Muscle of arm (tissue), 12 donors: ENCODE data around the gene RXRA. TPM values are rescaled to one million over a fixed set of nuclear protein-coding genes. Genes with fewer than 3 reads are reported as not detected.

ENCODE experiments used
- DNase-seq: peaks from one replicate; pipeline ENCODE4 v3.0.0-alpha.2; 2013
- polyA plus RNA-seq, 12 donors: library from polyadenylated mRNA; unstranded; fragments of 120-200 nt; gene quantifications; one replicate each; pipeline ENCODE4 v1.2.1, GENCODE V29; 2013; ENCODE audit not compliant: insufficient read length in 12 of 12

RXRA gene
- polyA plus RNA-seq, 12 donors = 23.7 to 75.2 (median 28.6) TPM; not detected in 1

GRCh38 chr9:134445000-134445399 is 118.7 kb downstream of the RXRA start:
- DNase-seq = no peak

- DNase-seq = peak; percentile 96
Measured at GRCh38 chr9:134449180-134449916, 123.1 kb downstream of the RXRA start.

GRCh38 chr9:134451700-134452458 is 125.6 kb downstream of the RXRA start:
- no peak for DNase-seq

GRCh38 chr9:134452728-134453127 is 126.5 kb downstream of the RXRA start:
- no peak for DNase-seq

- no peak for DNase-seq
Measured at GRCh38 chr9:134453776-134454475, 127.7 kb downstream of the RXRA start.

GRCh38 chr9:134454476-134454857 is 128.2 kb downstream of the RXRA start:
- no peak for DNase-seq

- DNase-seq = no peak
Measured at GRCh38 chr9:134455021-134455471, 128.8 kb downstream of the RXRA start.

GRCh38 chr9:134455537-134455933 is 129.3 kb downstream of the RXRA start:
- DNase-seq = no peak

- DNase-seq = peak; percentile 95
Measured at GRCh38 chr9:134455934-134456755, 129.9 kb downstream of the RXRA start.

- no peak for DNase-seq
Measured at GRCh38 chr9:134456756-134457305, 130.6 kb downstream of the RXRA start.

GRCh38 chr9:134457321-134458206 is 131.3 kb downstream of the RXRA start:
- no peak for DNase-seq

- peak; percentile 94 for DNase-seq
Measured at GRCh38 chr9:134458207-134459108, 132.2 kb downstream of the RXRA start.

- DNase-seq = no peak
Measured at GRCh38 chr9:134459164-134459563, 132.9 kb downstream of the RXRA start.

GRCh38 chr9:134459573-134459972 is 133.3 kb downstream of the RXRA start:
- no peak for DNase-seq

- no peak for DNase-seq
Measured at GRCh38 chr9:134460206-134460605, 134.0 kb downstream of the RXRA start.

GRCh38 chr9:134460896-134461295 is 134.6 kb downstream of the RXRA start:
- DNase-seq = no peak

- no peak for DNase-seq
Measured at GRCh38 chr9:134461426-134461982, 135.2 kb downstream of the RXRA start.

- no peak for DNase-seq
Measured at GRCh38 chr9:134462318-134462717, 136.1 kb downstream of the RXRA start.

GRCh38 chr9:134463280-134463679 is 137.0 kb downstream of the RXRA start:
- DNase-seq = no peak
